Tibial artery (tissue), 4 donors: ENCODE data around the gene SGO1.

Experiments used
- DNase-seq, 2 donors: peaks; one replicate each; pipeline ENCODE4 v3.0.0-alpha.2; 2019
- H3K27ac ChIP-seq, 2 donors: fragments of 200-600 bp; sonication (generic) in 1 of 2; 1 replicate in 1 of 2; 2 replicates in 1 of 2; pipeline ENCODE4 v1.5.1; 2018 to 2019; ENCODE audit warnings: mild to moderate bottlenecking in 1 of 2
- H3K27me3 ChIP-seq, 2 donors: fragments of 200-600 bp; sonication (generic) in 1 of 2; one replicate each; pipeline versions ENCODE4 v1.5.1 to v1.6.0; 2016 to 2019
- H3K36me3 ChIP-seq, 3 donors: fragments of 200-600 bp; sonication (generic) in 2 of 3; one replicate each; pipeline ENCODE4 v1.5.1; 2016 to 2019; ENCODE audit warnings: mild to moderate bottlenecking in 2 of 3
- H3K4me1 ChIP-seq, 4 donors: fragments of 200-600 bp; sonication (generic) in 2 of 4; 1 replicate in 3 of 4; 2 replicates in 1 of 4; pipeline ENCODE4 v1.5.1; 2016 to 2019
- H3K4me3 ChIP-seq, 2 donors: fragments of 200-600 bp; sonication (generic) in 1 of 2; 1 replicate in 1 of 2; 2 replicates in 1 of 2; pipeline ENCODE4 v1.5.1; 2018 to 2019; ENCODE audit warnings: mild to moderate bottlenecking in 2 of 2
- H3K9me3 ChIP-seq, 3 donors: fragments of 200-600 bp; sonication (generic) in 1 of 3; one replicate each; pipeline ENCODE4 v1.5.1; 2016 to 2019
- intact Hi-C: fragments of 100-400 bp; cut with DNase I; formaldehyde crosslinking; loops from one replicate; pipeline ENCODE4 v1.15.0; 2023; ENCODE audit warnings: low total_unique reads
- TF ChIP-seq, protein P1 (sequence below), 2 experiments: fragments of 200-600 bp in 1 of 2; fragments of 450-650 bp in 1 of 2; IDR thresholded peaks; one replicate each; pipeline ENCODE4 v1.5.1; 2017 to 2019; ENCODE audit warnings: antibody characterized with exemption in 2 of 2, mild to moderate bottlenecking in 1 of 2, moderate library complexity in 1 of 2

Gene SGO1

GRCh38 chr3:20154928-20155327 is 31.1 kb downstream of the SGO1 start:
- intact Hi-C loops, result no loop called here
- Histone ChIP-seq H3K4me1 (no peaks in the 10 kb centered on the region), H3K4me3 (no peak overlapping the region)

GRCh38 chr3:20154078-20154477 is 31.9 kb downstream of the SGO1 start:
- TF ChIP-seq, protein P1, sequence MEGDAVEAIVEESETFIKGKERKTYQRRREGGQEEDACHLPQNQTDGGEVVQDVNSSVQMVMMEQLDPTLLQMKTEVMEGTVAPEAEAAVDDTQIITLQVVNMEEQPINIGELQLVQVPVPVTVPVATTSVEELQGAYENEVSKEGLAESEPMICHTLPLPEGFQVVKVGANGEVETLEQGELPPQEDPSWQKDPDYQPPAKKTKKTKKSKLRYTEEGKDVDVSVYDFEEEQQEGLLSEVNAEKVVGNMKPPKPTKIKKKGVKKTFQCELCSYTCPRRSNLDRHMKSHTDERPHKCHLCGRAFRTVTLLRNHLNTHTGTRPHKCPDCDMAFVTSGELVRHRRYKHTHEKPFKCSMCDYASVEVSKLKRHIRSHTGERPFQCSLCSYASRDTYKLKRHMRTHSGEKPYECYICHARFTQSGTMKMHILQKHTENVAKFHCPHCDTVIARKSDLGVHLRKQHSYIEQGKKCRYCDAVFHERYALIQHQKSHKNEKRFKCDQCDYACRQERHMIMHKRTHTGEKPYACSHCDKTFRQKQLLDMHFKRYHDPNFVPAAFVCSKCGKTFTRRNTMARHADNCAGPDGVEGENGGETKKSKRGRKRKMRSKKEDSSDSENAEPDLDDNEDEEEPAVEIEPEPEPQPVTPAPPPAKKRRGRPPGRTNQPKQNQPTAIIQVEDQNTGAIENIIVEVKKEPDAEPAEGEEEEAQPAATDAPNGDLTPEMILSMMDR (IDR thresholded peaks at IDR 0.05), result no peak
- Histone ChIP-seq H3K4me3 (no peak overlapping the region), H3K4me1 (no peaks in the 10 kb centered on the region), H3K36me3 (peaks cover 19 to 23% (median 23%) of the 10 kb centered on the region in 3 donors), H3K9me3 (no peaks in the 10 kb centered on the region), H3K27me3 (no peaks in the 10 kb centered on the region), H3K27ac (no peak overlapping the region)
- intact Hi-C loops, result no loop called here
- DNase-seq, result no peak

More at GRCh38 chr3:20154928-20155327, 31.1 kb downstream of the SGO1 start:
- H3K9me3 ChIP-seq, result no peaks in the 10 kb centered on the region
- no peaks in the 10 kb centered on the region for H3K27me3 ChIP-seq
- H3K36me3 ChIP-seq, result peaks cover 17 to 20% (median 17%) of the 10 kb centered on the region in 3 donors
- no peak for DNase-seq
- TF ChIP-seq, protein P1 (IDR thresholded peaks at IDR 0.05), result no peak
- no peak overlapping the region for H3K27ac ChIP-seq

DNA sequence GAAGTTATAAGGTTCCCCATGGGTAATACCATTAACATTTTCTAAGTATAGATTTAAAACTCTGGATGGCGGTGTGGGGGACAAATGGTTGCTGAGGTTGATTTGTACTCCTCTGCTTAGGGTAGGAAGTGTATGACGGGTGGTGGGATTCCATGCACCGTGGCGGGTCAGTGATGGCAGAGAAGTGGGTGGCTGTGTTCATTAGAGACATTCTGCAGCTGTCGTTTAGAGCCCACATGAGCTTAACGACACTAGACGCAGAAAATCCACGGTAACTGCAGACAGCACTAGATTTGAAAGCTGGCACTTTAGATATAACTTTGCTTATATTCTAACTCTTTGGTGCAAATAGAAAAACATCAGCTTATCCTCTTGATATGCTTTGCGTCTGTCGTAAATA is 37.5 kb downstream of the SGO1 start:
- H3K4me3 ChIP-seq, result no peak overlapping the region
- peaks cover 24 to 36% (median 27%) of the 10 kb centered on the region in 3 donors for H3K36me3 ChIP-seq
- H3K27ac ChIP-seq, result no peak overlapping the region
- TF ChIP-seq, protein P1 (IDR thresholded peaks at IDR 0.05), result no peak
- no peak for DNase-seq
- no peaks in the 10 kb centered on the region for H3K27me3 ChIP-seq
- no peaks in the 10 kb centered on the region for H3K4me1 ChIP-seq
- intact Hi-C loops, result no loop called here
- no peaks in the 10 kb centered on the region for H3K9me3 ChIP-seq

DNA sequence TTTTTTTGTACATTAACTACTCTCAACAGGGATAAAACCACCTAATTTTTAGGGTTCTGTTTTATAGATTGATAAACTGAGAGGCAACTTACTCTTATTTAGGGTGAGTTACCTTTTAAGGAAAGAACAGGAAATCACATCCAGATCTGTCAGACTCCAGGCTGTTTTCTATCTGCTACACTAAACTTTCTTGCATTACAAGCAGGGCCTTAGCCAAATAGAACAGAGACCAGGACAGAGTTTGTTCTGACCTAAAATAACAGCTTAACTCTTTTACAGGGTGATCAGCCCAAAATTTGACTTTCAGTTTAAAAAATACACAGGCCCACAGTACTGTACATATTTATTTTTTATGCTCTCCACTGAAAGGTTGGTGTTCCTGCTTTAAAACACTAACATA is 38.6 kb downstream of the SGO1 start:
- intact Hi-C loops, result no loop called here
- Histone ChIP-seq H3K4me3 (no peak overlapping the region), H3K36me3 (peaks cover 25 to 32% (median 28%) of the 10 kb centered on the region in 3 donors), H3K27me3 (no peaks in the 10 kb centered on the region), H3K9me3 (no peaks in the 10 kb centered on the region), H3K27ac (no peak overlapping the region), H3K4me1 (no peaks in the 10 kb centered on the region)
- TF ChIP-seq, protein P1 (IDR thresholded peaks at IDR 0.05), result no peak
- DNase-seq, result no peak

GRCh38 chr3:20146301-20146700 is 39.7 kb downstream of the SGO1 start:
- DNase-seq, result no peak
- no peaks in the 10 kb centered on the region for H3K27me3 ChIP-seq
- TF ChIP-seq, protein P1 (IDR thresholded peaks at IDR 0.05), result no peak
- H3K27ac ChIP-seq, result no peak overlapping the region
- H3K4me1 ChIP-seq, result no peaks in the 10 kb centered on the region
- no peaks in the 10 kb centered on the region for H3K9me3 ChIP-seq
- intact Hi-C loops, result no loop called here
- H3K36me3 ChIP-seq, result peaks cover 25 to 32% (median 25%) of the 10 kb centered on the region in 3 donors
- no peak overlapping the region for H3K4me3 ChIP-seq

DNA sequence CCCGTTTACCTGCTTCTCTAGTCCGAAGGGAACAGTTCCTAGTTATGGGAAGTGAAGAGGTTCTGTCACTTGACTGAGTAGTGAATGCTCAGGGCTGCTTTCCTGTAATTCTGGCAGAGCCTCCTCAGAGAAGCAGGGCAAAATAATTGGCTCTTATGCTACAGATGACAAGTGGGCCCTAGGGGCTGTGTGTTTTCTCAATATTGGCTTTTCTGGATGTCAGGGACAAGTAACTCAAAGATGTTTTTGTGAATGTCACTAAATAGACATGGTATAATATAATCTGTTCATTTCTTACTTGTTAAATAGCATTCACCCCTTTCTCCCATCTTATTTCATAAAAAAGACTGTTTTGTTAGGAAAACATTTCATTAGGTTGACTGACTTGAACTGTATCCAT is 40.1 kb downstream of the SGO1 start:
- Histone ChIP-seq H3K4me3 (no peak overlapping the region), H3K27me3 (no peaks in the 10 kb centered on the region), H3K9me3 (no peaks in the 10 kb centered on the region), H3K36me3 (peaks cover 24 to 32% (median 25%) of the 10 kb centered on the region in 3 donors), H3K27ac (no peak overlapping the region), H3K4me1 (no peaks in the 10 kb centered on the region)
- intact Hi-C loops, result no loop called here
- TF ChIP-seq, protein P1 (IDR thresholded peaks at IDR 0.05), result no peak
- DNase-seq, result no peak
